ENCODE measurements around the gene TPM4.

DNA sequence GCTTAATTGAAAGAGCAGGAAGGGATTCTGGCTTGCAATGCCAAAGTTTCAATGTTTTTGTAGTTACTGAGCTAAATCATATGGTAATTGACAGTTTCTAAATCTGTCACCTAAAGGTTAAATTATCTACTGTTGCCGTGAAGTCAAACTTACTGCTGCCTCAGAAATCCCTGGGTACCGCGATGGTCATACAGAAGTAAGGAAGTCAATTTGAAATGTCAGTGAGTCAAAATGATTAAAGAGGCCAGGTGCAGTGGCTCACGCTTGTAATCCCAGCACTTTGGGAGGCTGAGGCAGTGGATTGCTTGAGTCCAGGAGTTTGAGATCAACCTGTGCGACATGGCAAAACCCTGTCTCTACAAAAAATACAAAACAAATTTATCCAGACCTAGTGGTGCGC is 48.8 kb upstream of the TPM4 start:
- TF ChIP-seq, protein P1, sequence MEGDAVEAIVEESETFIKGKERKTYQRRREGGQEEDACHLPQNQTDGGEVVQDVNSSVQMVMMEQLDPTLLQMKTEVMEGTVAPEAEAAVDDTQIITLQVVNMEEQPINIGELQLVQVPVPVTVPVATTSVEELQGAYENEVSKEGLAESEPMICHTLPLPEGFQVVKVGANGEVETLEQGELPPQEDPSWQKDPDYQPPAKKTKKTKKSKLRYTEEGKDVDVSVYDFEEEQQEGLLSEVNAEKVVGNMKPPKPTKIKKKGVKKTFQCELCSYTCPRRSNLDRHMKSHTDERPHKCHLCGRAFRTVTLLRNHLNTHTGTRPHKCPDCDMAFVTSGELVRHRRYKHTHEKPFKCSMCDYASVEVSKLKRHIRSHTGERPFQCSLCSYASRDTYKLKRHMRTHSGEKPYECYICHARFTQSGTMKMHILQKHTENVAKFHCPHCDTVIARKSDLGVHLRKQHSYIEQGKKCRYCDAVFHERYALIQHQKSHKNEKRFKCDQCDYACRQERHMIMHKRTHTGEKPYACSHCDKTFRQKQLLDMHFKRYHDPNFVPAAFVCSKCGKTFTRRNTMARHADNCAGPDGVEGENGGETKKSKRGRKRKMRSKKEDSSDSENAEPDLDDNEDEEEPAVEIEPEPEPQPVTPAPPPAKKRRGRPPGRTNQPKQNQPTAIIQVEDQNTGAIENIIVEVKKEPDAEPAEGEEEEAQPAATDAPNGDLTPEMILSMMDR (IDR thresholded peaks at IDR 0.05; ENCODE audit: low read depth, low read length, poor library complexity, severe bottlenecking), result no peak
- no peak for TF ChIP-seq EZH2phosphoT487 (IDR thresholded peaks at IDR 0.05; ENCODE audit: borderline replicate concordance, low read length)
